Keratinocyte (primary cell): ENCODE measurements around the gene FLT3. TPM values are rescaled to one million over a fixed set of nuclear protein-coding genes. Genes with fewer than 3 reads are reported as not detected.
A peak's percentile ranks its signal among the peaks of the same experiment; 100 is the strongest.

ENCODE experiments used
- DNase-seq: peaks from one replicate; pipeline ENCODE4 v3.0.0-alpha.2; 2011; ENCODE audit warnings: low read depth, missing footprints, low spot score
- FAIRE-seq: peaks from 2 replicates; lab custom pipeline; 2011; peaks lifted over from hg19 to GRCh38; lab: Jason Lieb, UNC
- H2AFZ ChIP-seq: 2 replicates; pipeline ENCODE4 v1.6.0; 2012; ENCODE audit warnings: low read length, control low read depth, inconsistent platforms; ENCODE audit not compliant: control insufficient read depth
- H3K27ac ChIP-seq: 2 replicates; pipeline ENCODE4 v1.5.1; 2011; ENCODE audit warnings: low read length; ENCODE audit not compliant: control insufficient read depth, insufficient read depth
- H3K27me3 ChIP-seq: 3 replicates; pipeline ENCODE4 v1.6.0; 2011; ENCODE audit warnings: low read length; ENCODE audit not compliant: control insufficient read depth, insufficient read depth; ENCODE audit errors: extremely low read depth
- H3K36me3 ChIP-seq, 2 experiments: 2 replicates in 1 of 2; 3 replicates in 1 of 2; pipeline ENCODE4 v1.5.1; 2011; ENCODE audit warnings: low read length in 2 of 2, mild to moderate bottlenecking in 1 of 2; ENCODE audit not compliant: control insufficient read depth in 2 of 2, insufficient read depth in 2 of 2; ENCODE audit errors: extremely low read depth in 1 of 2
- H3K4me1 ChIP-seq: 3 replicates; pipeline ENCODE4 v1.5.1; 2011; ENCODE audit warnings: low read length; ENCODE audit not compliant: control insufficient read depth, insufficient read depth; ENCODE audit errors: extremely low read depth
- H3K4me2 ChIP-seq: 3 replicates; pipeline ENCODE4 v1.6.0; 2011; ENCODE audit warnings: low read depth, low read length; ENCODE audit not compliant: control insufficient read depth, insufficient read depth; ENCODE audit errors: extremely low read depth
- H3K4me3 ChIP-seq, 3 experiments: fragments of 200-600 bp in 1 of 3; sonication (generic) in 1 of 3; 2 replicates in 2 of 3; 3 replicates in 1 of 3; pipeline ENCODE4 v1.5.1; 2011 to 2016; ENCODE audit warnings: low read length in 3 of 3, mild to moderate bottlenecking in 3 of 3, control low read depth in 2 of 3, inconsistent platforms in 1 of 3, low read depth in 1 of 3, mixed read lengths in 1 of 3, mixed run types in 1 of 3, moderate library complexity in 1 of 3; ENCODE audit not compliant: control insufficient read depth in 2 of 3, insufficient read depth in 2 of 3; ENCODE audit errors: extremely low read depth in 1 of 3
- H3K79me2 ChIP-seq: 2 replicates; pipeline ENCODE4 v1.6.0; 2012; ENCODE audit warnings: low read length; ENCODE audit not compliant: control insufficient read depth, insufficient read depth
- H3K9ac ChIP-seq: 3 replicates; pipeline ENCODE4 v1.6.0; 2011; ENCODE audit warnings: low read length; ENCODE audit not compliant: control insufficient read depth, insufficient read depth; ENCODE audit errors: extremely low read depth
- H3K9me1 ChIP-seq: 3 replicates; pipeline ENCODE4 v1.6.0; 2011; ENCODE audit warnings: low read length; ENCODE audit not compliant: control insufficient read depth, insufficient read depth; ENCODE audit errors: extremely low read depth
- H3K9me3 ChIP-seq: 2 replicates; pipeline ENCODE4 v1.5.1; 2012; ENCODE audit warnings: low read depth, low read length; ENCODE audit not compliant: control insufficient read depth
- H4K20me1 ChIP-seq: 3 replicates; pipeline ENCODE4 v1.6.0; 2011; ENCODE audit warnings: low read length; ENCODE audit not compliant: control insufficient read depth, insufficient read depth; ENCODE audit errors: extremely low read depth
- CTCF ChIP-seq, 3 experiments: IDR thresholded peaks in 1 of 3; conservative IDR thresholded peaks in 1 of 3; optimal IDR thresholded peaks in 1 of 3; 2 replicates in 2 of 3; 3 replicates in 1 of 3; pipeline versions ENCODE3 to v1.5.1; 2011; ENCODE audit warnings: low read length in 3 of 3, mild to moderate bottlenecking in 3 of 3, moderate library complexity in 2 of 3, control low read depth in 1 of 3, inconsistent platforms in 1 of 3; ENCODE audit not compliant: insufficient read depth in 2 of 3; ENCODE audit errors: extremely low read depth in 1 of 3
- EZH2 ChIP-seq: IDR thresholded peaks from one replicate; pipeline ENCODE4 v1.6.1; 2012; ENCODE audit warnings: inconsistent platforms, mild to moderate bottlenecking, low read length, moderate library complexity
- dilution Hi-C: fragments of 300-500 bp; cut with MboI; formaldehyde crosslinking; loops from one replicate; pipeline ENCODE4 v1.7.0; 2020; ENCODE audit warnings: low sequenced_read_pairs; ENCODE audit not compliant: extremely low pct_ligation_motif_present
- polyA plus RNA-seq, 5 experiments: library from polyadenylated mRNA; depleted of rRNA in 3 of 5; stranded (reverse) in 3 of 5; stranded (forward) in 1 of 5; unstranded in 1 of 5; fragments of >200 nt; gene quantifications; 1 replicate in 1 of 5; 2 replicates in 3 of 5; 3 replicates in 1 of 5; pipeline versions ENCODE4 v1.2.1 to v1.2.3, GENCODE V29; 2011 to 2012; ENCODE audit warnings: missing spikeins in 2 of 5, low read depth in 1 of 5, low replicate concordance in 1 of 5

FLT3 gene
- polyA plus RNA-seq, 1 donor (not counting 4 experiments of a cell fraction or from before 2014, with no cell fraction given): not detected

GRCh38 chr13:28058866-28059613 lies 41.3 kb downstream of the FLT3 start:
- H3K36me3 ChIP-seq: no peaks in the 10 kb centered on the region
- FAIRE-seq (no peak), DNase-seq (no peak)
- TF ChIP-seq CTCF (optimal IDR thresholded peaks at IDR 0.05 in 1 of 3, IDR thresholded peaks at IDR 0.05 in 1 of 3, conservative IDR thresholded peaks at IDR 0.05 in 1 of 3; ENCODE audit: extremely low read depth in 1 of 3, insufficient read depth in 2 of 3, low read length in 3 of 3) (peak; percentile 30 to 74 (median 42)), EZH2 (no peak)
- no peaks in the 10 kb centered on the region for H3K4me1 ChIP-seq
- H3K27me3 ChIP-seq: peaks cover 3% of the 10 kb centered on the region
- no peak overlapping the region for H3K27ac ChIP-seq
- H3K79me2 ChIP-seq: no peaks in the 10 kb centered on the region
- no peak overlapping the region for H3K4me3 ChIP-seq
- no peaks in the 10 kb centered on the region for H4K20me1 ChIP-seq
- dilution Hi-C loops: no loop called here
- H3K9ac ChIP-seq: no peak overlapping the region
- H2AFZ ChIP-seq: no peak overlapping the region
- H3K9me1 ChIP-seq: no peaks in the 10 kb centered on the region
- H3K4me2 ChIP-seq: no peak overlapping the region
- no peaks in the 10 kb centered on the region for H3K9me3 ChIP-seq

GRCh38 chr13:28056970-28057712 lies 43.2 kb downstream of the FLT3 start:
- H3K4me2 ChIP-seq: no peak overlapping the region
- H3K4me3 ChIP-seq: no peak overlapping the region
- H4K20me1 ChIP-seq: no peaks in the 10 kb centered on the region
- H3K4me1 ChIP-seq: no peaks in the 10 kb centered on the region
- no peaks in the 10 kb centered on the region for H3K9me3 ChIP-seq
- H3K27ac ChIP-seq: no peak overlapping the region
- H3K9me1 ChIP-seq: no peaks in the 10 kb centered on the region
- no peaks in the 10 kb centered on the region for H3K36me3 ChIP-seq
- DNase-seq: no peak
- H3K27me3 ChIP-seq: peaks cover 3% of the 10 kb centered on the region
- dilution Hi-C loops: no loop called here
- TF ChIP-seq EZH2: no peak
- no peak for TF ChIP-seq CTCF (optimal IDR thresholded peaks at IDR 0.05 in 1 of 3, IDR thresholded peaks at IDR 0.05 in 1 of 3, conservative IDR thresholded peaks at IDR 0.05 in 1 of 3; ENCODE audit: extremely low read depth in 1 of 3, insufficient read depth in 2 of 3, low read length in 3 of 3)
- no peak for FAIRE-seq
- no peaks in the 10 kb centered on the region for H3K79me2 ChIP-seq
- H3K9ac ChIP-seq: no peak overlapping the region
- no peak overlapping the region for H2AFZ ChIP-seq
